ENCODE results near the gene CD27. TPM values are rescaled to one million over a fixed set of nuclear protein-coding genes. Genes with fewer than 3 reads are reported as not detected.
A peak's percentile ranks its signal among the peaks of the same experiment; 100 is the strongest.

Gene CD27
- total and polyA plus RNA-seq, 2 of the 13 experiments (the other 11 are each of a cell fraction or from before 2014, with no cell fraction given), result 0.12 TPM; not detected in 1

DNA sequence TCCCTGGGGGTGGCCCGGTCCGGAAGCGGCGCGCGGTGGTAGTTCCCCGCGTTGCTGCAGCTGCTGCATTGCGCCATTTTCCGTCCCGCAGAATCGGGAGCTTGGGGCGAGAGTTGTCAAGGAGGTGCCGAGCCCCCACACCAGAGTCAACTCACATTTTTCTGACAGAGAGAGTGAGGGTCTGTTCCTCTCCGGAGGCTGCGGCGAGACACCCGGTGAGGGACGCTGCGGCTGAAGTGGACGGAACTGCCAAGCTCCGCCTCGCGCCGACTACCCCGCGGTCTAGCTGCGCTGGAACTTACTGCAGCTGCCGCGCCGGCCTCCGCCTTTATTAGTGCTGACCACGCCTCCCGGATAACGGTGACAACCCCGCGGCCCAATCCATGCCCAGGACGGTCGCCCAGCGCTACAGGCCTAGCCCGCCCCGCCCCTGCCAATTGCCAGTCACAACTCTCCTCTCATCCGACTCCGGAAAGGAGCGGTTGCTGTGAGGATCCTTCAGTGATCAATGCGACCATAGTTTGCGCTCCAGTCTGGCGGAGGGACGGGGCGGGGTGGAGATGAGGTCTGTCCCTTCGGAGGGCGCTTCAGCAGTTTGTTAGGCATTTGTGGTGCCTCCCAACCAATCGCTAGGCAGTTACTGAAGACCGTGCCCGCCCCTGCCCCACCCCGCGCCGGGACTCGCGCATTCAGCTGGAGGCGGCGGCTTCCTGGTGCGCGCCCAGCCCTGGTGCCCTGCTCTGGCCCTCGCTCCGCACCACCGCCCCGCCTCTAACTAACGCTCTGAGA lies 25.8 kb downstream of the CD27 start, which contains the start of gene VAMP1 (continued):
- TF ChIP-seq, protein P1, sequence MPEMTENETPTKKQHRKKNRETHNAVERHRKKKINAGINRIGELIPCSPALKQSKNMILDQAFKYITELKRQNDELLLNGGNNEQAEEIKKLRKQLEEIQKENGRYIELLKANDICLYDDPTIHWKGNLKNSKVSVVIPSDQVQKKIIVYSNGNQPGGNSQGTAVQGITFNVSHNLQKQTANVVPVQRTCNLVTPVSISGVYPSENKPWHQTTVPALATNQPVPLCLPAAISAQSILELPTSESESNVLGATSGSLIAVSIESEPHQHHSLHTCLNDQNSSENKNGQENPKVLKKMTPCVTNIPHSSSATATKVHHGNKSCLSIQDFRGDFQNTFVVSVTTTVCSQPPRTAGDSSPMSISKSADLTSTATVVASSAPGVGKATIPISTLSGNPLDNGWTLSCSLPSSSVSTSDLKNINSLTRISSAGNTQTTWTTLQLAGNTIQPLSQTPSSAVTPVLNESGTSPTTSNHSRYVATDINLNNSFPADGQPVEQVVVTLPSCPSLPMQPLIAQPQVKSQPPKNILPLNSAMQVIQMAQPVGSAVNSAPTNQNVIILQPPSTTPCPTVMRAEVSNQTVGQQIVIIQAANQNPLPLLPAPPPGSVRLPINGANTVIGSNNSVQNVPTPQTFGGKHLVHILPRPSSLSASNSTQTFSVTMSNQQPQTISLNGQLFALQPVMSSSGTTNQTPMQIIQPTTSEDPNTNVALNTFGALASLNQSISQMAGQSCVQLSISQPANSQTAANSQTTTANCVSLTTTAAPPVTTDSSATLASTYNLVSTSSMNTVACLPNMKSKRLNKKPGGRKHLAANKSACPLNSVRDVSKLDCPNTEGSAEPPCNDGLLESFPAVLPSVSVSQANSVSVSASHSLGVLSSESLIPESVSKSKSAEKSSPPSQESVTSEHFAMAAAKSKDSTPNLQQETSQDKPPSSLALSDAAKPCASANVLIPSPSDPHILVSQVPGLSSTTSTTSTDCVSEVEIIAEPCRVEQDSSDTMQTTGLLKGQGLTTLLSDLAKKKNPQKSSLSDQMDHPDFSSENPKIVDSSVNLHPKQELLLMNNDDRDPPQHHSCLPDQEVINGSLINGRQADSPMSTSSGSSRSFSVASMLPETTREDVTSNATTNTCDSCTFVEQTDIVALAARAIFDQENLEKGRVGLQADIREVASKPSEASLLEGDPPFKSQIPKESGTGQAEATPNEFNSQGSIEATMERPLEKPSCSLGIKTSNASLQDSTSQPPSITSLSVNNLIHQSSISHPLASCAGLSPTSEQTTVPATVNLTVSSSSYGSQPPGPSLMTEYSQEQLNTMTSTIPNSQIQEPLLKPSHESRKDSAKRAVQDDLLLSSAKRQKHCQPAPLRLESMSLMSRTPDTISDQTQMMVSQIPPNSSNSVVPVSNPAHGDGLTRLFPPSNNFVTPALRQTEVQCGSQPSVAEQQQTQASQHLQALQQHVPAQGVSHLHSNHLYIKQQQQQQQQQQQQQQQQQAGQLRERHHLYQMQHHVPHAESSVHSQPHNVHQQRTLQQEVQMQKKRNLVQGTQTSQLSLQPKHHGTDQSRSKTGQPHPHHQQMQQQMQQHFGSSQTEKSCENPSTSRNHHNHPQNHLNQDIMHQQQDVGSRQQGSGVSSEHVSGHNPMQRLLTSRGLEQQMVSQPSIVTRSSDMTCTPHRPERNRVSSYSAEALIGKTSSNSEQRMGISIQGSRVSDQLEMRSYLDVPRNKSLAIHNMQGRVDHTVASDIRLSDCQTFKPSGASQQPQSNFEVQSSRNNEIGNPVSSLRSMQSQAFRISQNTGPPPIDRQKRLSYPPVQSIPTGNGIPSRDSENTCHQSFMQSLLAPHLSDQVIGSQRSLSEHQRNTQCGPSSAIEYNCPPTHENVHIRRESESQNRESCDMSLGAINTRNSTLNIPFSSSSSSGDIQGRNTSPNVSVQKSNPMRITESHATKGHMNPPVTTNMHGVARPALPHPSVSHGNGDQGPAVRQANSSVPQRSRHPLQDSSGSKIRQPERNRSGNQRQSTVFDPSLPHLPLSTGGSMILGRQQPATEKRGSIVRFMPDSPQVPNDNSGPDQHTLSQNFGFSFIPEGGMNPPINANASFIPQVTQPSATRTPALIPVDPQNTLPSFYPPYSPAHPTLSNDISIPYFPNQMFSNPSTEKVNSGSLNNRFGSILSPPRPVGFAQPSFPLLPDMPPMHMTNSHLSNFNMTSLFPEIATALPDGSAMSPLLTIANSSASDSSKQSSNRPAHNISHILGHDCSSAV (CRISPR knock-in tag; IDR thresholded peaks at IDR 0.05; ENCODE audit: borderline replicate concordance), result no peak
- TF ChIP-seq ATM (IDR thresholded peaks at IDR 0.05; ENCODE audit: borderline replicate concordance) (no peak), ZNF672 (CRISPR knock-in tag; IDR thresholded peaks at IDR 0.05) (no peak; the same call in 1 of the 2 replicates), AHR (CRISPR knock-in tag; IDR thresholded peaks at IDR 0.05) (peak; percentile 81; the same call in 1 of the 2 replicates), IKZF1 (IDR thresholded peaks at IDR 0.05) (no peak), ZNF431 (CRISPR knock-in tag; IDR thresholded peaks at IDR 0.05; ENCODE audit: borderline replicate concordance, low read depth) (no peak), MATR3 (CRISPR knock-in tag; IDR thresholded peaks at IDR 0.05) (no peak), MAFK (conservative IDR thresholded peaks at IDR 0.05 in 1 of 2, IDR thresholded peaks at IDR 0.05 in 1 of 2; ENCODE audit: low read length in 2 of 2) (peak; percentile 34 to 37; a peak in 3 of 4 replicates), ZNF512 (CRISPR knock-in tag; IDR thresholded peaks at IDR 0.05) (no peak), ZSCAN5A (CRISPR knock-in tag; IDR thresholded peaks at IDR 0.05; ENCODE audit: borderline replicate concordance) (no peak), TEAD2 (CRISPR knock-in tag; IDR thresholded peaks at IDR 0.05) (no peak), KLF13 (CRISPR knock-in tag; IDR thresholded peaks at IDR 0.05) (no peak)
